ENCODE data around the gene SFI1.

The SFI1 gene, protein sequence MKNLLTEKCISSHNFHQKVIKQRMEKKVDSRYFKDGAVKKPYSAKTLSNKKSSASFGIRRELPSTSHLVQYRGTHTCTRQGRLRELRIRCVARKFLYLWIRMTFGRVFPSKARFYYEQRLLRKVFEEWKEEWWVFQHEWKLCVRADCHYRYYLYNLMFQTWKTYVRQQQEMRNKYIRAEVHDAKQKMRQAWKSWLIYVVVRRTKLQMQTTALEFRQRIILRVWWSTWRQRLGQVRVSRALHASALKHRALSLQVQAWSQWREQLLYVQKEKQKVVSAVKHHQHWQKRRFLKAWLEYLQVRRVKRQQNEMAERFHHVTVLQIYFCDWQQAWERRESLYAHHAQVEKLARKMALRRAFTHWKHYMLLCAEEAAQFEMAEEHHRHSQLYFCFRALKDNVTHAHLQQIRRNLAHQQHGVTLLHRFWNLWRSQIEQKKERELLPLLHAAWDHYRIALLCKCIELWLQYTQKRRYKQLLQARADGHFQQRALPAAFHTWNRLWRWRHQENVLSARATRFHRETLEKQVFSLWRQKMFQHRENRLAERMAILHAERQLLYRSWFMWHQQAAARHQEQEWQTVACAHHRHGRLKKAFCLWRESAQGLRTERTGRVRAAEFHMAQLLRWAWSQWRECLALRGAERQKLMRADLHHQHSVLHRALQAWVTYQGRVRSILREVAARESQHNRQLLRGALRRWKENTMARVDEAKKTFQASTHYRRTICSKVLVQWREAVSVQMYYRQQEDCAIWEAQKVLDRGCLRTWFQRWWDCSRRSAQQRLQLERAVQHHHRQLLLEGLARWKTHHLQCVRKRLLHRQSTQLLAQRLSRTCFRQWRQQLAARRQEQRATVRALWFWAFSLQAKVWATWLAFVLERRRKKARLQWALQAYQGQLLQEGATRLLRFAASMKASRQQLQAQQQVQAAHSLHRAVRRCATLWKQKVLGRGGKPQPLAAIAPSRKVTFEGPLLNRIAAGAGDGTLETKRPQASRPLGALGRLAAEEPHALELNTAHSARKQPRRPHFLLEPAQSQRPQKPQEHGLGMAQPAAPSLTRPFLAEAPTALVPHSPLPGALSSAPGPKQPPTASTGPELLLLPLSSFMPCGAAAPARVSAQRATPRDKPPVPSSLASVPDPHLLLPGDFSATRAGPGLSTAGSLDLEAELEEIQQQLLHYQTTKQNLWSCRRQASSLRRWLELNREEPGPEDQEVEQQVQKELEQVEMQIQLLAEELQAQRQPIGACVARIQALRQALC

DNA sequence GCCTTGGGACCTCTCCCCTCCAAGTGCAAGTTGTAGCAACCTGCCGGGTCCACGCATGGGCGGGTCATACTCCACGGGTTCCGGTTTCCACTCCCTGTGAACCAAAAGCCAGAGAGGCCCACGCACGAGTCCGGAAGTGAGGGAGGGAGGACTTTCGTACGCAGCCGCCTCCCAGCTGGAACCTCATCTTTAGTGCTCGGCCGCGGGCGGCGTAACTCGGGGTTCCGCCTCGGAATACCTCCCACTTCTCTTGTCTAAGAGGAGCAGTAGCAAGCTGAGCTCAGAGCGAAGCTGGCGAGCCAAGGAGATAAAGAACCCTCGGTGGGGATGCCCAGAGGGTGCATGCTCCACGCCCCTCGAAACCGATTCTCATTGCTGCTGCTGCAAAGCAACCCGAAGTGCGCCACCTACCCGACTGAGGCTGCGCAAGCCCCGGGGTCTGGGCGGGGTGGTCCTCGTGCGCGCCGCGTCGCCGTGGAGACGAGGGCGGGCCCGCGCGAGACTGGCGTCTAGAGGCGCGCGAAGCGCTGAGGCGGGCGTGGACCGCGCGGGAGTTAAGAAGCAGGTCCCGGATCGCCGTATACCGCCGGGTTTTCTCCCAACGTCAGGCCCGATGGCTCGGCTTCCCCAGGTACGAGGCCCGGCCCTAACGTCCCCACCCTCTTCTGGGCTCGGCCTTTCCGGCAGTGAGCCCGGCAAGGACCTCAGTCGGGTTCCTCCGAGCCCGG is at the start of gene SFI1:
Gene SFI1, plus strand, starts transcription at position 530 of the 728 bp plus-strand sequence. CDS start 11,749 bp downstream, outside the sequence.
- TF ChIP-seq, protein P1, sequence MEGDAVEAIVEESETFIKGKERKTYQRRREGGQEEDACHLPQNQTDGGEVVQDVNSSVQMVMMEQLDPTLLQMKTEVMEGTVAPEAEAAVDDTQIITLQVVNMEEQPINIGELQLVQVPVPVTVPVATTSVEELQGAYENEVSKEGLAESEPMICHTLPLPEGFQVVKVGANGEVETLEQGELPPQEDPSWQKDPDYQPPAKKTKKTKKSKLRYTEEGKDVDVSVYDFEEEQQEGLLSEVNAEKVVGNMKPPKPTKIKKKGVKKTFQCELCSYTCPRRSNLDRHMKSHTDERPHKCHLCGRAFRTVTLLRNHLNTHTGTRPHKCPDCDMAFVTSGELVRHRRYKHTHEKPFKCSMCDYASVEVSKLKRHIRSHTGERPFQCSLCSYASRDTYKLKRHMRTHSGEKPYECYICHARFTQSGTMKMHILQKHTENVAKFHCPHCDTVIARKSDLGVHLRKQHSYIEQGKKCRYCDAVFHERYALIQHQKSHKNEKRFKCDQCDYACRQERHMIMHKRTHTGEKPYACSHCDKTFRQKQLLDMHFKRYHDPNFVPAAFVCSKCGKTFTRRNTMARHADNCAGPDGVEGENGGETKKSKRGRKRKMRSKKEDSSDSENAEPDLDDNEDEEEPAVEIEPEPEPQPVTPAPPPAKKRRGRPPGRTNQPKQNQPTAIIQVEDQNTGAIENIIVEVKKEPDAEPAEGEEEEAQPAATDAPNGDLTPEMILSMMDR (IDR thresholded peaks at IDR 0.05; ENCODE audit: low read length, missing control alignments): peak; percentile 14
- DNase-seq (ENCODE audit: low read depth): peak; percentile 92
- peak within 1 kb of the TSS; percentile 94 for H3K4me3 ChIP-seq (replicated peaks; ENCODE audit: low read depth, low read length)

DNA sequence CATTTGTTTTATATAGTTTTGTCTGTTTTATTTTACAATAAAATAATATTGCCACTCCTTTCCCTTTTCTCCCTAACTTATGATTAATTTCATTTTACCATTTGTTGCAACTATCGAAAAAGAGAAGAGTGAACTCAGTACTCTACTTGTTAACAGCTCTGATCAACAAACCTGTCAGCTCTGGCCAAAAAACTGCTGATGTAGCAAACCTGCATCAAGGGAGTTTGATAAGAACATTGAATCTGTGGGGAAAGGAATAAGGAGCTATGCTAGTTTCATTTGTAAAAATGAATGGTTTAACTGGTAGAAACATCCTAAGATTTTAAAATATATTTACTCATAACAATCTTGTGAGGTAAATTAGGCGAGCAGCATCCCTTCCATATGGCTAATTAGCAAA is 49.6 kb upstream of the SFI1 start:
- TF ChIP-seq, protein P1 (IDR thresholded peaks at IDR 0.05; ENCODE audit: low read length, missing control alignments): no peak
- DNase-seq (ENCODE audit: low read depth): no peak
- H3K4me3 ChIP-seq (replicated peaks; ENCODE audit: low read depth, low read length): no peak overlapping the region

DNA sequence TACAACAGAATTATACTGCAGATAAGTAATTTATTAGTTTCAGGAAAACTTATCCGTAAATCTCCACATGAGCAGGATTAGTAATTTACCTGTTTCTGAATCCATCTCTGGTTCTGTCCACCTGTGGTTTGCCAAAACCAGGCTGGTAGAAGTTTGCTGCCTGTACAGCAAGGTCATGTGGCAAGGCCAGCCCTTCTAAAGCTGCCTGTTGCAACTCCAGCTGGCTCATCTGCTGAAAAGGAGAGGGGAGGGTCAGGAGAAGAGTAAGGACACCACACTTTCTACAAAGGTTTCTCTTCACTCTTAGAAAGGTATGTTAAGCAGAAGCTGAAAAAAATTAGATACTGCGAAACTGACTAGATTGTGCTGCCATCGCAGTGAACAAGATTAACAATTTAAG is 49.0 kb upstream of the SFI1 start:
- H3K4me3 ChIP-seq (replicated peaks; ENCODE audit: low read depth, low read length): no peak overlapping the region
- TF ChIP-seq, protein P1 (IDR thresholded peaks at IDR 0.05; ENCODE audit: low read length, missing control alignments): no peak
- no peak for DNase-seq (ENCODE audit: low read depth)

DNA sequence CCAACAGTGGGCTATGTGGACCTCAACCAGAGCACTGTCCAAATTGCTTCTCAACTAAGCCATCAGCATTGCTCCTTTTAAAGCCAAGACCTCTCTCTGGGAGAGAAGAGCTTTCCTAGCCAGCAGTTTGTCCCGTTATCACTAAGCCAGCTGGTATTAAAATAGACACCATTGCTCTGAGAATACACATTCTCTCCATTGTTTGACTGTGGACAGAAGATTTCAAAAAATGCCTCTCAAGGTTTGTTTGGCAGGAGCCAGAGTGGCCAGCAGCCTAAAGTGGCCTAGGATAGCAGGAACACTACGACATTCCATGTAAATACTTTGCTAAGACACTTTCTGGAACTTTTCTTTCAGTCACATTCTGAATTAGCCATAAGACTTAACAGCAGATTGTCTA is 48.0 kb upstream of the SFI1 start:
- TF ChIP-seq, protein P1 (IDR thresholded peaks at IDR 0.05; ENCODE audit: low read length, missing control alignments): no peak
- no peak for DNase-seq (ENCODE audit: low read depth)

DNA sequence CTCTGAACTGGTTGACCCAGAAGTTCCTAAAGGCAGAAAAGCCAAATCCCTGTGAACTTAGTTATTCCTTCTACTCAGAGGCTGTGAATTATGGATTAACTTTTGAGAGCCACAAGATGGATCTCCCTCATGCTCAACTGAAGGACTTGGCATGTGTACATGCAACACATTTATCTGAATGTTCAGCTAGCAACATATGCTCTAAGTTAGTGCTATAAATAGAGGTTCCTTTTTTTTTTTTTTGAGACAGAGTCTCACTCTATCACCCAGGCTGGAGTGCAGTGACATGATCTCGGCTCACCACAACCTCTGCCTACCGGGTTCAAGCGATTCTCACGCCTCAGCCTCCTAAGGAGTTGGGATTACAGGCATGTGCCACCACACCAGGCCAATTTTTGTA is 46.8 kb upstream of the SFI1 start:
- no peak overlapping the region for H3K4me3 ChIP-seq (replicated peaks; ENCODE audit: low read depth, low read length)
- no peak for DNase-seq (ENCODE audit: low read depth)
- TF ChIP-seq, protein P1 (IDR thresholded peaks at IDR 0.05; ENCODE audit: low read length, missing control alignments): no peak

More for the DNA sequence above, 48.0 kb upstream of the SFI1 start:
- H3K4me3 ChIP-seq (replicated peaks; ENCODE audit: low read depth, low read length): no peak overlapping the region
